ELR (cell line): ENCODE measurements around the gene AATF.
"Not testable (repeated sequence)": the region's sequence is repeated elsewhere in the genome, so short reads cannot be mapped to it uniquely, and the experiment has no call there.

Source experiments
- DNase-seq: peaks from one replicate; pipeline ENCODE4 v3.0.0-alpha.2; 2015; ENCODE audit warnings: low read depth

The AATF gene

GRCh38 chr17:37050920-37051319 lies 102.2 kb downstream of the AATF start:
- peak; percentile 14 for DNase-seq

DNA sequence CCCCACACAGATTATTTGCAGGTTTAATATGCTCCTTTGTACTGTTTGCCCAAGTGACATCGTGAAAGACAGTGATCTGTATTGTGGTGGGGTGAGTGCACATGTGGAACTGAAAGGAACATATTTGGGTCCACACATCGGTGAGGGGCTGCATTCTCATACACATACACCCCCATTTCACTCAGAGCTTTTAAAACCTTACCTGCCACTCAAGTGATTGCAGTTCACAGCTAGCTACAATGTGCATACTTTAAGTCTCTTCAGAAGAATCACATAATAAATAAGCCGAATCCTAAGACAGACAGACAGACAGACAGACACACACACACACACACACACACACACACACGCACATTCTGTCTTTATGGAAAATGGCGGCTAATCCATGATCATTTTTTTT lies 102.6 kb downstream of the AATF start:
- no peak for DNase-seq

- no peak for DNase-seq
These were observed 103.1 kb downstream of the AATF start for GRCh38 chr17:37051833-37052232.

- DNase-seq, result no peak
These were observed 103.7 kb downstream of the AATF start for GRCh38 chr17:37052450-37052849.

DNA sequence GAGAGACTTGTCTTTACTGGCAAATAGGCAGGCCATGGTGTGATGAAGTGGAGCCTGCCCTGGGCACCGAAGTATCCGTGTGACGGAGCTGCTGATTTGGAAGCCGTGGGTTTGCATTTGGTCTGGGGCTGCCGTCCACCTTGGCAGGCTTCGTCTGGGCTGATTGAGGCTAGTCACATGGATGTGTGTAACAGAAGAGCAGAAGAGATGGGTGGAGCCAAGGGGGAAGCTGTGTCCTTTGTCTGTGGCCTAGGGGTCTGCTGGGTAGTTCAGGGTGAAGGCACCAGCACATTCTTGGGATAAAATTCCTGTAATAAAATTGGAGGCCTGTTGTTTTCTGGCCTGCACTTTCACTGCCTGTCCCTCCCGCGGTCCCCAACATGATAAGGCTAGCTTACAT lies 106.1 kb downstream of the AATF start:
- DNase-seq, result no peak

GRCh38 chr17:37056622-37057021 lies 107.9 kb downstream of the AATF start:
- DNase-seq, result no peak

DNA sequence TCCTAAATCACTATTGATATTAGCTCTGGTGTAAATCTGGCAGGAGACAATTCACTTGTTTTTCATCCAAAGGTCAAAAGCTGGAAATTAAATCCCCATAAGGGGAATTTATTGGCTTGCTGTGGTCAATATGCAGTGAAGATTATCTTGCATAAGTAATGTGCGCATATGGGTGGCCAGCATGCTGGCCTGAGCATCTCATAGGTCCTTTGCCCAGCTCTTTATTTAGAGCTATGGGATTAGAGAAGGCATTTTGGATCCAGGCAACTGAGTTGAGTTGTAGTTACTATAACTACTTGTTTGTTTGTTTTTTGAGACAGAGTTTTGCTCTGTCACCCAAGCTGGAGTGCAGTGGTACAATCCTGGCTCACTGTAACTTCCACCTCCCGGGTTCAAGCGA lies 110.7 kb downstream of the AATF start:
- no peak for DNase-seq

- no peak for DNase-seq
These were observed 111.3 kb downstream of the AATF start for GRCh38 chr17:37060094-37060493.

DNA sequence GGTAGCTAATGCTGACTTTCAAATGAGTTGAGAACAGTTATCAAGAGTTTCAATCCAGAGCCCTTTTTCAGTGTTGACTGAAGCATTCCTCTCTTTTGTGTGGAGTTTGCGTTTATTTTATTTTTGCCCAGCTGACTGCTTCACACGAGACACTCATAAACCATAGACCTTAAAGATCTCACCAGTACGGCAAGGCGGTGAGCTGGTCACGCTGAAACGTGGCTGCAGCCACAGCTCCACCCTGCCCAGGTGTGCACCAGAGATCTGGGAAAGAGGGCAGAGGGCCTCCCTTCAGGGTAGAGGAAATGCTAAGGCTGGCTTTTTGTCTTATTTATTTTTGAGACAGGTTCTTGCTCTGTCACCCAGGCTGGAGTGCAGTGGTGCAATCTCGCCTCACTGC lies 112.2 kb downstream of the AATF start:
- DNase-seq, result no peak

- no peak for DNase-seq
These were observed 113.3 kb downstream of the AATF start for GRCh38 chr17:37062021-37062420.

- no peak for DNase-seq
These were observed 115.5 kb downstream of the AATF start for GRCh38 chr17:37064206-37064605.

DNA sequence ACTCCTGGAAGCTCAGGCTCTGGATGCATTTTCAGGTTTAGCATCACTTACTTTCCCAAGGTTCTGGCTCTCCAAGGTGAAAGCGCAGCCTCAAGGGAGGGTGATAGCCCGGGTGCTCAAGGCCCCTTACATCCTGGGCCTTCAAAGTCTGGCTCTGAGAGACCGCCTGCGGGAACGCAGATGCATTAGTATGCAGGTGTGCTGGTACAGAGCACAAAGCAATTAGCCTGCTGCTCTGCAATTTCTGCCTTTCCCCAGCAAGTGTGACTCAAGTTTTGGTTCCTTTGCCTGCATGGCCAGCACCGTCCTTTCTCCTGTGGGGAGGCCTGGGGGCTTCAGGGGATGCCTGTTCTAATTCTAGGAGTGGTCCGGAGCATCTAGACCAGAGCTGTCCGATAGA lies 116.2 kb downstream of the AATF start:
- no peak for DNase-seq

DNA sequence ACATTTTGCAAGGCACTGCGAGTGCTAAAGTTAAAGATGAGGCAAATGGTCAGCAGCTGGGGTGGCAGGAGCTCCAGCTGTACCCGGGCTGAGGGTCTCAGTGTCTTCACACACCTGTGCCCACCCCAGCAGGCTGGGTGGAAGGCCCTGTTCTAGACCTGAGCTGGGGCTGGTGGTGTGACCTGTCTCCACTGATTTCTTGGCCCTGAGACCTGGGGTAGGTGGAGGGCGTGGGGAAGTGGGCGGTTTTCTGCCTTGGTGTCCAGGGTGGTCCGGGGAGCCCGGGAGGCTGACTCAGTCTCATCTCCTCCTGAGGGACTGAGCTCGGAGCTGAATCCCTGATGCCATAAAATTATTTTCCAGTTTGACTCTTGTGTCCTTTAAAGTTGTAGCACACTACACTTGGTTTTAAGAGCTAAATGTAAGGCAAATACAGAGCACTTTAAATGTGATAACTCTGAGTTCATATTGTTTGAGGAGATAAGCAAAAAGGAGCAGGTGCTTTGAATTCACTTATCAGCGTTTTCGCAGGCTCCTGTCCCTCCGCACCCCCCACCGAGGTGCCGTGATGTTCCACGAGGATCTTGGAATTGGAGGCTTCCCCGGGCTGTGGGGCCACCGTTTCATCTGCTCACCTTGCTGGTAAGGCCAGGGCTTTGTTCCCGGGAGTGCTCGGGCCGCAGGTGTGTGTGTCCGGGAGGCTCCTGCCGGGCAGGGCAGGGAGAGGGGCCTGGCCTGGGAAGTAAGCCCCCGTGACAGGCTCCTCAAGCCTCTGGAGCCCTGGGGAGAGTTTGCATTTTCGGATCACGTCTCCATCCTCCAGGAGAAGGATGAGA lies 117.0 kb downstream of the AATF start:
- DNase-seq, result no peak

GRCh38 chr17:37066322-37067255 lies 117.8 kb downstream of the AATF start:
- no peak for DNase-seq

DNA sequence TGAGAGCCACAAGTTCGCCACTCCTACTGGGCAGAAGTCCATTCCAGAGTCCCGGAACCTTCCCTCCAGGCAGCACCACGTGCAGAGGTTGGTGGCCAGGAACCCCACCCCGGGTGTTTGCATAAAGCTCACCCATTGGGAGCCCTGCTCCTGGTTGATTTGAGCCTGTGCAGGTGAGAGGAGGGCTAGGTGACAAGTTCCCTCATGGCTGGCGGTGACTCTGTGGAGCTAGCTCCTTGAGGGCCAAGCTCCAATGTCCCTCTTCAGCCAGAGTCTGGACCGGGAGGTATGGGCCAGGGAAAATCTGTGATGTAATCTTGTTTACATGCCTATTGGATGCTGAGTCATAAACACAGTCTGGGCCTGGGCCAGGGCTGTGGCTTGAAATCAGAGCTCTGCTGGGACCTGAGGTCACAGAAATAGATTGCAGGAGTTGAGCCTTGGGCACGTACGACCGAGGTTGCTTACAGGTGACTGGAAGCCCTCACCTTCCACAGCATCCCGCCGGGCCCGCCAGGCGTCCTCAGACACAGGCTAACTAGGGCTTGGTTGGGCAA lies 118.9 kb downstream of the AATF start:
- DNase-seq, result peak; percentile 87

- DNase-seq, result no peak
These were observed 119.5 kb downstream of the AATF start for GRCh38 chr17:37068266-37068665.

DNA sequence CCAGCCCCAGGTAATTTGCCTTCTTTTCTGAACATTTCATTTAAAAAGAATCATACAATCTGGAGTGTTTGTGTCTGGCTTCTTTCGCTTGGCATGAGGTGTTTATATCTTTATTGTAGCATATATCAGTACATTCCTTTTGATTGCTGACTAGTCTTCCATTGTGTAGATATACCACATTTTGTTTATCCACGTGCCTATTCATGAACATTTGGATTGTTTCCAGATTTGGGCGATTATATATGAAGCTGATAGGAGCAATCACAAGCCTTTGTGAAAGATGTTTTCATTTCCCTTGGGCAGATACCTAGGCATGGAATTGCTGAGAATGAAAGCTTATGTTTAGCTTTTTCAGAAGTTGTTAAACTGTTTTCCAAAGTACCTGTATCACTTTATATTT lies 120.3 kb downstream of the AATF start:
- DNase-seq, result no peak

DNA sequence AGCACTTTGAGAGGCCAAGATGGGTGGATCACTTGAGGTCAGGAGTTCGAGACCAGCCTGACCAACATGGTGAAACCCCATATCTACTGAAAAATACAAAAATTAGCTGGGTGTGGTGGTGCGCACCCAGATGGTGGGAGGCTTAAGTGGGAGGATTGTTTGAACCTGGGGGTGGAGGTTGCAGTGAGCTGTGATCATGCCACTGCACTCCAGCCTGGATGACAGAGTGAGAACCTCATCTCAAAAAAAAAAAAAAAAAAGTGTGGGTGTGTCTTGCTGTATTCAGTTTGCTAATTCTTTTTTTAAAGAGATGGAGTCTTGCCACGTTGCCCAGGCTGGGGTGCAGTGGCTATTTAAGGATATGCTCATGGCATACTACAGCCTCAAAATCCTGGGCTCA lies 124.7 kb downstream of the AATF start:
- not testable (repeated sequence) for DNase-seq

DNA sequence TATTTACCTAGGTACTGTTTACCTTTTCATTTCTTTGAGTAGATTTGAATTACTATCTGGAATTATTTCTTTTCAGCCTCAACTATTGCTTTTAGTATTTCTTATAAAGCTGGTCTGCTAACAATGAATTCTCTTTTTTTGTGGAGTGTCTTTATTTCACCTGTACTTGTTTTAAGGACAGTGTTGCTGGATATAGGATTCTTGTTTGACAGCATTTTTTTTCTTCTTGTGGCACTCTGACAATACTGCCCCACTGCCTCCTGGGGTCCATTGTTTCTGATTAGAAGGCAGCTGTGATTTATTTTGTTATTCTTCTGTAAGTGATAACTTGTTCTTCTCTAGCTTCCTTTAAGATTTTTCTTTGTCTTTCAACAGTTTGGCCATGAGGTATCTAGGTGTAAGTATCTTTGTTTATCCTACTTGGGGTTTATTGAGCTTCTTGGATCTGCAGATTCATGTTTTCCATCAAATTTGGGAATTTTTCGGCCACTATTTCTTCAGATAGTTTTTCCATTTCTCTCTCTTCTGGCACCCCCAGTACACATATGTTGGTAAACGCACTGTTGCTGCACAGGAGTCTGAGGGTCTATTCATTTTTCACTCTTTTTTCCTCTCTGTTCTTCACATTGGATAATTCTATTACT lies 130.4 kb downstream of the AATF start:
- DNase-seq, result no peak

DNA sequence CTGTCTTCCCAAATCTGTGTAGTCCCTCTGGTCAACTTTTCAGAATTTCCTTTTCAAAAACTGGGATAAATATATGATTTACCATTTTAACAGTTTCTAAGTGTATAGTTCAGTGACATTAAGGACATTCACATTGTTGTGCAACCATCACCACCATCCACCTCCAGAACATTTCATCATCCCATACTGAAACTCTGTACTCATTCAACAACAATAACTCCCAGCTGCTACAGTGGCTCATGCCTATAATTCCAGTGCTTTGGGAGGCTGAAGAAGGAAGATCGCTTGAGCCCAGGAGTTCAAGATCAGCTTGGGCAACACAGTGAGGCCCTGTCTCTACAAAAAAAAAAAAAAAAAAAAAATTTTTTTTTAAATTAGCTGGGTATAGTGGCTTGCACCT lies 131.0 kb downstream of the AATF start:
- DNase-seq, result no peak

DNA sequence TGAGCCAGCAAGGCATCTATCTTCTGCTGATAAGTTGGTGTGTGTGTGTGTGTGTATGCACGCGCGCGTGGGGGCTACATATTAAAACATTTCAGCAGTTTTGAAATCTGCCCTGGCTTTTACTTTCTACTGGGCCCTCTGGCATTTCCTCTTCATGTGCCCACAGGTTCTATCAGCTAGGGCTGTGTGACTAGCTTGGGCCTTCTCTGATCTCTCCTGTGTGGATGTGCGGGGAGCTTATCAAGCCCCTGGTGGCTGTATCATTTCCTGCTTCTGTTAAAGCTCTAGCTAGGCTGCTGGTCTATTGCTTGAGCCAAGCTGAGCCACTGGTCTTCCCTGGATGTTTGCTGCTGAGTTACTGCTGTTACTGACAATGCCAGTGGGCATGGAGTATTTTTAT lies 132.5 kb downstream of the AATF start:
- no peak for DNase-seq

GRCh38 chr17:37082311-37082860 lies 133.6 kb downstream of the AATF start:
- DNase-seq, result no peak
